ENCODE results near the gene CCR1. TPM values are rescaled to one million over a fixed set of nuclear protein-coding genes. Genes with fewer than 3 reads are reported as not detected.

Gene CCR1
- total and polyA plus RNA-seq, 9 of the 15 experiments (the other 6 are each of a cell fraction or from before 2014, with no cell fraction given): not detected

- peak; percentile 62; the same call in 1 of the 2 replicates for TF ChIP-seq REST (IDR thresholded peaks at IDR 0.05; ENCODE audit: borderline replicate concordance)
- TF ChIP-seq REST (CRISPR knock-in tag; IDR thresholded peaks at IDR 0.05; ENCODE audit: low read depth): no peak
- no peak for TF ChIP-seq POLR2AphosphoS2 (IDR thresholded peaks at IDR 0.05; ENCODE audit: low read length)
- TF ChIP-seq DEAF1 (CRISPR knock-in tag; IDR thresholded peaks at IDR 0.05): peak; percentile 41; the same call in 1 of the 2 replicates
- TF ChIP-seq SMC3 (conservative IDR thresholded peaks at IDR 0.05; ENCODE audit: insufficient read depth, low read depth, low read length): peak; percentile 51; the same call in 1 of the 2 replicates
- no peak for TF ChIP-seq ZC3H11A (IDR thresholded peaks at IDR 0.05; ENCODE audit: low read depth, low read length)
- no peak for TF ChIP-seq CREM (IDR thresholded peaks at IDR 0.05; ENCODE audit: low read depth)
Measured at GRCh38 chr3:46214751-46215352, 6.7 kb upstream of the CCR1 start (continued).

Measured in K562 (cell line).